Hepatic stellate cell (primary cell): ENCODE data around the gene PSTPIP1.

Source experiments
- DNase-seq: peaks from one replicate; pipeline ENCODE4 v3.0.0; 2011; ENCODE audit warnings: low spot score

Gene PSTPIP1

DNA sequence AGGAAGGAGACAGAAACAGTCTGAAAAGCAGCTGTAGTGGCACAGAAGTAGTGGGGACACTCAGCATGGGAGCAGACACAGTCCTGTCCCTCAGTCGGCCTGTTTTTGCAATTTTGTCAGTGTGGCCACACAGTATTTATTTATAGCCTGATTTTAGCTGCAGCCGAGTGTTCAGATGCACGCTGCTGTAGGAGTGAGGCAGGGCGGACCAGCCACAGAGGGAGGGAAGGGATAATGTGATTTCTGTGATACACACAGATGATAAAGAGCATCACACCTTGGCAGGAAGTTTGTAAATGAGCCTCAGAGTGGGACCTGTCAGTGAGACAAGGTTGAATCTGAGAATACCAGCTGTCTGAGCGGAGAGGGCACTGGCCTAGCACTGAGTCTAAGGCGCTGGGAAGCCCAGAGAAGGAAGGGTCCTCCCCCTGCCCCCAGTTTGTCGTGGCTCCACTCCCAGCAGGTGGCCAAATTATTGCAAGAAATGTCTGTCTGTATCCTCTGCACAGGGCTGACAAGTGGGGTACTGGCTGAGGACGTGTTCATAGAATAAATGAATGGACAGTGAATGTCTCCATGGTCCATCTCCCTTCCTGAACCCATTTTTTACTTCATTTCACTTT lies 3.8 kb downstream of the PSTPIP1 start:
- DNase-seq, result no peak

GRCh38 chr15:76999996-77000395 lies 5.1 kb downstream of the PSTPIP1 start:
- no peak for DNase-seq

- no peak for DNase-seq
These were observed 6.4 kb downstream of the PSTPIP1 start for GRCh38 chr15:77001351-77001750.

- DNase-seq, result no peak
These were observed 7.0 kb downstream of the PSTPIP1 start for GRCh38 chr15:77001966-77002365.

DNA sequence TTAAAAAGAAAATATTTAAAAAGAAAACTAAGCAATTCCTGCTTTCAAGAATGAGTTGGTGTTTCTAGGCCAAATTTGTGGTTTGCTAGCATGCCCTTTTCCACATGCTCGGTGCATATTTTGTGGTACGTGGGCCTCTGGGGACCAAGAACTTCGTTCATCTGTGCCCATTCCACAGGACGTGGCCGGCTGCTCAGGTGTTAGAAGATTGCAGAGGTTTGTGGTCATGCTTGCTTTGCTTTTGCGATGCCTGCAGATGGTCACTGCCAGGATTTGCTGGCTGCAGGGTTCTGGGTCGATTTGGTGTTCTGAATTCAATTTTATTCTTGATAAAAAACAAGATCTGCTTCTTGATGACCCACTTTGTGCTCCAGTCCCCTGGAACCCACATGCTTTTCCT lies 7.5 kb downstream of the PSTPIP1 start:
- no peak for DNase-seq

- no peak for DNase-seq
These were observed 8.3 kb downstream of the PSTPIP1 start for GRCh38 chr15:77002954-77003912.

DNA sequence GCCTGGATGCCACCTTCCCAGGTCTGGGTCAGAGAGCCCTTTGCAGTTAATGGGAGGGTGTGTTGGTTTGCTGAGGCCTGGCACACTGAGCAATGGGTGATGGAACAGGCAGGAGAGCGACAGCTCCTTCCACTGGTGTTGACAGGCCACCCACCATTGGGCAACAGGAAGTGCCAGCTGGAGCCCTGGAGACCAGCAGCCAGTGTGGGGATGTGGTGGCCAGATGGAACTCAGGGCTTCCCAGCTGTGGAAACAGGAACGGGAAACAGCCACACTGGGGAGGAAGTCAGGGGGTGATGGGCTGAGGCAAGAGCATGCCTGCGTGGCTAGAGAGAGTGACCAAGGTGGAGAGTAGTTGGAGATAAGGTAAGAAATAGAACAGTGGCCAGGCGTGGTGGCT lies 9.3 kb downstream of the PSTPIP1 start:
- no peak for DNase-seq

GRCh38 chr15:77009176-77009575 lies 14.2 kb downstream of the PSTPIP1 start:
- DNase-seq, result no peak

GRCh38 chr15:77009646-77010311 lies 14.9 kb downstream of the PSTPIP1 start:
- DNase-seq, result peak; percentile 58

- DNase-seq, result no peak
These were observed 15.4 kb downstream of the PSTPIP1 start for GRCh38 chr15:77010312-77010686.

DNA sequence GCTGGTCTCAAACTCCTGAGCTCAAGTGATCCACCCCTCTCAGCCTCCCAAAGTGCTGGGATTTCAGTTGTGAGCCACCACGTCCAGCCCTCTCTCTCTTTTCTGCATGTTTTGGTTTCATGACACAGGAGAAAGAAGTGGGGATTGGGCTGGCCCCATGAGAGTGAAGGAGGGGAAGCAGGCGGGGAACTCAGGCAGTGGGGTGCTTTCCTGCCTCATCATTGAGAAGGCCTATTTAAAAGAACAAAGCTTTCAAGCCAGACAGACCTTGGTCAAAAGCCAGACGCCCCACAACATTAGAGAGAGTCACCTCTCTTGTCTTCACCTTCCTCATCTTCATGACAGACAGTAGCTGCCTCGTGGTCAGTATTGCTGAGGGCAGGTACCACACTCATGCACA lies 15.9 kb downstream of the PSTPIP1 start:
- DNase-seq, result no peak

DNA sequence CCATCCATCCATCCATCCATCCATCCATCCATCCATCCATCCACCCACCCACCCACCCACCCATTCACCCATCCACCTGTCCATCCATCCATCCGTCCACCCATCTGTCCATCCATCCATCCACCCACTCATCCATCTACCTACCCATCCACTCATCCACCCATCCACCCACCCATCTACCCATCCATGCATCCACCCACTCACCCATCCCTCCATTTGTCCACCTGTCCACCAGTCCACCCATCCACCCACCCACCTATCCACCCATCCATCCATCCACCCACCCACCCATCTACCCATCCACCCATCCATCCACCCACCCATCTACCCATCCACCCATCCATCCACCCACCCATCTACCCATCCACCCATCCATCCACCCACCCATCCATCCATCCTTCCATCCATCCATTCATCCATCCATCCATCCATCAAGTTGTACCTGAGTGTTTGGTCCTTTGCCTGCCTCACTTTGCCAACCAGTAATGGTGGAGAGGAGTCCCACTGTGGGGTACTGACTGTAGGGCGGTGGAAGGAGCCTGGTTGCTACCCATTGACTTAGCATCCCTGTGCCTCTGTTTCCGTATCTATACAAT lies 17.3 kb downstream of the PSTPIP1 start:
- DNase-seq, result no peak

DNA sequence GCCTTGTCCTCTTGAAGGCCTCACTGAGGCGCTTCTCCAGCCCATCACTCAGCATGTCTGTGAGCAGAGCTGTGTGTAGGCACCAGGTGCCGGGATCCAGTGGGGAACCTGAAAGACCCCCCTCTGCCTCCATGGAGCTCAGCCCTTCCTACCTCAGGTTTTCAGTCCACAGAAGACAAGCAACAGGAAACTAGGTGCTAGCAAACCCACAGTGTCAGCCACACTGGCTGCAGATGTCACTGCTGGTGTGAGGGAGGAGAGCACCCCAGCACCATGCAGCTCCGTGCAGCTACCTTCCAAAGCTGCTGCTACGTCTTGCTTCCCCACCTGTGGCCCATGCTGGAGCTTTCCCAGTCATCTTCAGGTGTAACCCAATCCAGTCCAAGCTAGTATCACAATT lies 17.9 kb downstream of the PSTPIP1 start:
- no peak for DNase-seq

DNA sequence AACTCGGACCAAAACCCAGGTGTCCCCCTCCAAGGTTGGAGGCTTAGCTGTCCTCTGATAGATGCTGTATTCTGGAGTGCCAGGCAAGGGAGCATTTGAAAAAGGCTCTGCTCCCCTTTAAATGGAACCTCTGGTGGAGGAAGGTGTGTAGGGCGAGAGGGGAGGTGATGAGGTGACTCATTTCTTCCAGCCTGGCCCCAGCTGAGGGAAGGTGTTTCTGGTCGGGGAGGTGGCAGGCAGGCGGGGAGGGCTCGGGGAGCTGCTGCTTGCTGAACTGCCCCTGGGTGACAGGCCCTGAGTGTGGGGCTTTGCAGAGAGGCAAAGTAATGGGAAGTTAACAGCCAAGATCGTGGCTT lies 18.8 kb downstream of the PSTPIP1 start:
- no peak for DNase-seq

DNA sequence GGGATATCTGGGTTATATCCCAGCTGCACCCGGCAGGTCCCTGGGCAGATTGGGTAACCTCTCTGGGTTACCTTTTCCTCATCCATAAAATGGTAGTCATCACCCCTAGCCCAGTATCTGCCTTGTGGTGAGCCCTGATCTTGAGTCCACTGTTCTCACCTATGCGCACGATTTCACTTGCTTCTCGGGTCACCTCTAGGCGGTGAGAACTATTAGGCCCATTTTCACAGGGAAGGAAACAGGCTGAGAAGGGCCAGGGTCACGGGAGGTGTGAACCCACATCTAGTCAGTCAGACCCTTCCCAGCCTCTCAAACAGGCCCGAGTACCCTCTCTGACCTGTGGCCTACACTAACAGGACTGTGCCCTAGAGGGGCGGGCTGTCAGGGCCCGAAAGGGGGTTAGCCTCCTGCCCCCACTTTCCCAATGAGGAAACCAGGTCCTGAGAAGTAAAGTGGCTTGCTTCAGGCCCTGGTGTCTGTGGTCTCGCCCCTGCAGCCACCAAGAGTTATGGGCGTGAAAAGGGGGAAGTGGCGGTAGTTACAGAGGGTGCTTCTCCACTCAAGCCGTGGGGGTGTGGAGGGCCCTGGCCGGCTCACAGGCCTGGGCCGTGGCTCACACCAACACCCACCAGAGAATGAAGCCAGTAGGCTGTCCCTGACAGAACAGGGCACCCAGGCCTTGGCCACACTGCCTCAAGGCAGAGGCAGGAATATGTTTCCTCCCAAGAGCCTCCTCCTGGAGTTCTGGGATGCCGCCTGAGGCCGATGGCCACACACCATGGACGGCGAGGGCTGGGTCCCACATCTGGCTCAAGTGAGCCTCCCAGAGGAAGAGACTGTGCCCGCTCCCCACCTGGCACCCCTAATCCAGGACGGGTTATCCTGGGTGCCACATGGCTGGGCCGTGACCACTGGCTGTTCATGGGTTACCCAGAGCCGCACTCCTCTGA lies 19.5 kb downstream of the PSTPIP1 start:
- no peak for DNase-seq

DNA sequence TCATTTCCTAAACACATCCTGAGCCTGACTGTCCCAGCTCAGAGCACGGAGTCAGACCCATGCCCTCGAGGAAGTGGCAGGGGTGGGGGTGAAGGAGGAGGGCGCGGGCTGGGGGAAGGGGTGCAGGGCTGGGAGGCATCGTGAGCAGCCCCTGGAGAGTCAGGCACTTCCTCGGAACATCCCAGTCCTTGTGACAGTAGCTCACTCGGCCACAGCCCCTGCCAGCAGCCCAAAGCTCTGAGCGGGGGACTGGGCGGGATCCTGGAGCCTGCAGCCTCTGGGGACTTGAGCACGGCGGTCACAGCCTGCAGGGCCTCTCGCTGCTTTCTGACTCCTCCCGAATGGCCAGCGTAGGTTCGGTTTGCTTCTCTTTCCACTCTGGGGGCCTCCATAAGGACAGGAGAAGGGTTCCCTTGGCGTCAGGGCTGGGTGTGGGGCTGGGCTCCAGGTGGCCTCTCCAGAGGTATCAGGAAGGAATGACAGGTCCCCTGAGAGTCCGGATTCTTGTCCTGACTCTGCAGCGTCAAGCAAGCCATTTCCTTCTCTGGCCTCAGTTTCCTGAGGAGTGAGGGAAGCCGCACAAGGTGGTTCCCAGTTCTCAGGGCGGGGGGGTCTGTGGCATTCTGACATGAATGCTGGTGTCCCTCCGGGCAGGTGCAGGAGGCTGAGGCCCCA lies 20.9 kb downstream of the PSTPIP1 start:
- DNase-seq, result peak; percentile 45

- DNase-seq, result no peak
These were observed 21.4 kb downstream of the PSTPIP1 start for GRCh38 chr15:77016321-77016695.

DNA sequence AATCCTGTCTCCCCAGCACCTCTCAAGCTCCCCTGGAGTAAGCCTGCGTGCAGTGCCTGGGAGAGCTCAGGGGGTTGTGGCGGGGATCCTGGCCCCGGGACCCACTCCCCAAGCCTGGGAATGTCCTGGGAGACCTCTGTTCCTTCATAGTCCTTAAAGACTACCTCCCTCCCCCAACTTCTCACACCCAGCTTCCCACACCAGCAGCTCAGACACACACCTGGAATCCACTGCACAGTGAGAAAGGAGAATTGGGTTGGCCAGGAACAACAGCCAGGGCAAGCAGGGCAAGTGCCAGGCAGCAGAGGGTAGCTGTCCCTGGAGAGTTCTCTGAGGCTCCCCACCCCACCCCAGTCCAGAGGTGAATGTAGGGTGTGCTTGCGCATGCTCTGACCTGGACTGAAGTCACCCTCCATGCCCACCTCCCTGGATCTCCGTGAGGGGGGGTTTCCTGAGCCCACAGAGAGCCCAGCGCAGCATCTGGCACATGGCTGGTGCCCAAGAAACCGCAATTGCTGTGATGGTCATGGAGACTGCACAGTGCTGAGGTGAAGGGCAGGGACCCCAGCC lies 22.2 kb downstream of the PSTPIP1 start:
- no peak for DNase-seq

- no peak for DNase-seq
These were observed 23.1 kb downstream of the PSTPIP1 start for GRCh38 chr15:77017761-77018720.
